Kidney epithelial cell (primary cell): ENCODE results near the gene NR2C2. TPM values are rescaled to one million over a fixed set of nuclear protein-coding genes. Genes with fewer than 3 reads are reported as not detected.

Experiments
- DNase-seq: peaks from one replicate; pipeline ENCODE4 v3.0.0-alpha.2; 2010; ENCODE audit warnings: low read depth
- H3K27me3 ChIP-seq: 2 replicates; pipeline ENCODE4 v1.6.0; 2011; ENCODE audit warnings: low read length; ENCODE audit not compliant: control insufficient read depth, insufficient read depth
- H3K36me3 ChIP-seq: 2 replicates; pipeline ENCODE4 v1.5.1; 2011; ENCODE audit warnings: low read length; ENCODE audit not compliant: control insufficient read depth, insufficient read depth
- H3K4me3 ChIP-seq: 2 replicates; pipeline ENCODE4 v1.5.1; 2011; ENCODE audit warnings: low read depth, mild to moderate bottlenecking, control low read depth, low read length
- total RNA-seq: library from RNA; depleted of rRNA; stranded (reverse); fragments of >200 nt; gene quantifications from 2 replicates; pipeline ENCODE4 v1.2.3, GENCODE V29; 2015
- TF ChIP-seq, protein P1 (sequence below): IDR thresholded peaks from 2 replicates; pipeline ENCODE4 v1.5.1; 2011; ENCODE audit warnings: mild to moderate bottlenecking, moderate library complexity, low read length, control low read depth, inconsistent platforms; ENCODE audit not compliant: insufficient read depth, poor library complexity, severe bottlenecking

Gene NR2C2
- total RNA-seq, 1 donor from 2014 or later: 33.6 TPM

DNA sequence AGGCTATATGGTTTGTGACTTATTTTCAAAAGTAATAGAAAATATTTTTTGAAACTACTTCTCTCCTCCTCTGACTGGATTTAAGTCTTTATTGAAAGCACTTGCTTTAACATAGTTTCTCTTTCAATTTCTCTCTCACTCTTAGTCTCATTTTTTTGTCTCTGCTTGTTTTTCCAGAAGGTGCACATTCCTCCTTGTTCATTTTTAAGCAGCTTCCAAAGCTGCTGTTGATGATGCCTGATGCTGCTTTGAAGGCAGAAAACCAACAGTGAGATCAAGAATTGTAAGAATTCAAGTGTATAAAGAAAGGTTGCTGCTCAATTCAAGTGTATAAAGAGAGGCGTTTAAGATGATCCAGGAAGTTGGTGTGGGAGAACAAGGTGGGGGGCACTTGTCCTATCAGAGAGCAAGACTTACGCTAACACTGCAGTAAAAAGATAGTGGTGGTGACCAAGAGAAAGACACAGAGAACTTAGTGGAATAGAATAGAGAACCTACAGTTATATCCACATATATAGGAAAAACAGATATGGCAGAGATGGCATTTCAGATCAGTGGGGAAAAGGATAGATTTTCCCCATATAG lies 12.1 kb downstream of the NR2C2 start:
- Histone ChIP-seq H3K36me3 (no peaks in the 10 kb centered on the region), H3K4me3 (no peak overlapping the region), H3K27me3 (no peaks in the 10 kb centered on the region)
- TF ChIP-seq, protein P1, sequence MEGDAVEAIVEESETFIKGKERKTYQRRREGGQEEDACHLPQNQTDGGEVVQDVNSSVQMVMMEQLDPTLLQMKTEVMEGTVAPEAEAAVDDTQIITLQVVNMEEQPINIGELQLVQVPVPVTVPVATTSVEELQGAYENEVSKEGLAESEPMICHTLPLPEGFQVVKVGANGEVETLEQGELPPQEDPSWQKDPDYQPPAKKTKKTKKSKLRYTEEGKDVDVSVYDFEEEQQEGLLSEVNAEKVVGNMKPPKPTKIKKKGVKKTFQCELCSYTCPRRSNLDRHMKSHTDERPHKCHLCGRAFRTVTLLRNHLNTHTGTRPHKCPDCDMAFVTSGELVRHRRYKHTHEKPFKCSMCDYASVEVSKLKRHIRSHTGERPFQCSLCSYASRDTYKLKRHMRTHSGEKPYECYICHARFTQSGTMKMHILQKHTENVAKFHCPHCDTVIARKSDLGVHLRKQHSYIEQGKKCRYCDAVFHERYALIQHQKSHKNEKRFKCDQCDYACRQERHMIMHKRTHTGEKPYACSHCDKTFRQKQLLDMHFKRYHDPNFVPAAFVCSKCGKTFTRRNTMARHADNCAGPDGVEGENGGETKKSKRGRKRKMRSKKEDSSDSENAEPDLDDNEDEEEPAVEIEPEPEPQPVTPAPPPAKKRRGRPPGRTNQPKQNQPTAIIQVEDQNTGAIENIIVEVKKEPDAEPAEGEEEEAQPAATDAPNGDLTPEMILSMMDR: no peak
- no peak for DNase-seq

DNA sequence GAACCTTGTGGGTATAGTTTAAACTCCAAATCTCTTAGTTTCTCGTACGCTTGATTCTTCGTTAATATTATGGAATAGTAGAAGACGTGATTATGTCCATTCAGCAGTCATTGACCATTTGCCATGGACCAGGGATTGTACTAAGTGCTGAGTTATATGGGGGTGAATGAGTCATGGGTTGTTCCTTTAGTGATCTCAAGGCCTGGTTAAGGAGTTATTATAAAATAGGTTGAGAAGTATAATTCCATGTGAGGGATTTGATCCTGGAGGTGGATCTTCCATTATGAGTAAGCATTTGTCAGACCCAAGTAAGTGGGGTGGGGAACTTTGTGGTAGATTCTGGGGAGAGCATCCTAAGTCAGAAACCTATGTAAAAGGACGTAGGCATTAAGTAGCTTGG lies 15.4 kb downstream of the NR2C2 start:
- Histone ChIP-seq H3K36me3 (no peaks in the 10 kb centered on the region), H3K4me3 (no peak overlapping the region), H3K27me3 (no peaks in the 10 kb centered on the region)
- TF ChIP-seq, protein P1: no peak
- DNase-seq: no peak

DNA sequence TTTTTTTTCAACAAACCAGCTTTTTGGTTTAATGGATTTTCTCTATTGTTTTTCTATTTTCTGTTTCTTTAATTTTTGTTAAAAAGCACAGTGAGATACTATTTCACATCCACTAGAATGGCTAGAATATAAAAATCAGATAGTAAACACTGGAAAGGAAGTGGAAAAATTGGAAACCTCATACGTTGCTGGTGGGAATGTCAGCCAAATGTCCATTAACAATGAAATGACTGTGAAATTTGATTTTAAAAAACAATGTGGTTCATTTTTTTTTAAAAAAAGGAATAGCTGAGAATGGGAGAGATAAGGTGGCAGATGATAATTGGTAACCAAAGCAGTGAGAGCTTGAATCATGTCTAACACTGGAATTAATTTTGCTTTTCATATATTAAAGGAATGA lies 19.9 kb downstream of the NR2C2 start:
- TF ChIP-seq, protein P1: no peak
- Histone ChIP-seq H3K36me3 (no peaks in the 10 kb centered on the region), H3K27me3 (no peaks in the 10 kb centered on the region), H3K4me3 (no peak overlapping the region)
- no peak for DNase-seq

DNA sequence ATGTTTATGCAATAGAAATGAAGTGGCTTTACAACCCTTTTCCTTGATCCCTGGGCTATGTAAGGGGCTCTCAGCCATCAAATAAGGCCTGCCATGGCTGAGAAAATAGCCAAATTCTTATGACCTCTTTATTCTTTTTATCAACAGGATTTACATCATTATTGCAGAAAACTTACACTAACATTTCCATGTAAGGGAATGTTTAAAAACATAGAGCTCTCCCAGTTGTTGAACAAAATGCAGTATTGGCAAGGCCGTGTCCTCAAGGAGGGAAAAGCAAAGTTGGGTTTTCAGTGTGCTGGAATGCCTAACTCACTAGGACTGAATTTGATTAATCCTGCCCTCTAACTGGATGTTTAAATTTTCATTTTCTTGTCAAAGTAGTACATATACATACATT lies 22.3 kb downstream of the NR2C2 start:
- H3K27me3 ChIP-seq: no peaks in the 10 kb centered on the region
- H3K36me3 ChIP-seq: no peaks in the 10 kb centered on the region
- H3K4me3 ChIP-seq: no peak overlapping the region
- TF ChIP-seq, protein P1: no peak
- DNase-seq: no peak

DNA sequence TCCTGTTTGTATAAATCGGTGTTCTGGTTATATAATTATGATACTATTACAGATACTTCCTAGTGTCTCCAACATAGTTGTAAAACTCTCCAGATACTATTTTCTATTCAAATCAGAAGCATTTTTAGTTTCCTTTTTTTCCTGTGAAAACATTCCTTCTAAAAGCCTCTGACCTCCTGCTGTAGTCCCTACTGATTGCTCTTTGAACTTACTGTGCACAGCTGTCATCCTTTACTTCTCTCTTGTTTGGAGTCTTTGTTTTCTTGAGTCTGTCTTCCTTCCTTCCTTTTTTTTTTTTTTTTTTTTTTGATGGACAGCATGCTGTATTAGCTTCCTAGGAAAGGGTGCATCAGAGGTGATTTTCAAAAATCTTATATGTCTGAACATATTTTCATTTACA lies 28.9 kb downstream of the NR2C2 start:
- Histone ChIP-seq H3K4me3 (no peak overlapping the region), H3K27me3 (no peaks in the 10 kb centered on the region), H3K36me3 (no peaks in the 10 kb centered on the region)
- no peak for DNase-seq
- TF ChIP-seq, protein P1: no peak

DNA sequence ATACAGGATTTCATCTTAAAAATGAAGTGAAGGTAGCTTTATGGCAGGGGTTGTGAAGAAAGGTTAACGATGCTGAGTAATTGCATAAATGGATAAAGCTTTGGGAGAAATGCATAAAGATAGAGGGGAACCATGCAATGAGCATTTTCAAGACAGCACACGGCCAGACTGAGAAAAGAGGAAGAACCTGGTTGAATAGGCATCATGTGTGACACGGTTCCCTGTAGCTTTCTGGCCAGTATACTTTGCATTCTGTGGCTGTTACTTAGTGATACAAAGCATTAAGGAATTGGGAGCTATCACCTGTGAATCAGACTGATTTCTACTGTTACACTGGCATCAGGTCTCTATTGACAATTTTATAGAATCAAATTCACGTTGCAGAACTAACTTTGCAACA lies 33.3 kb downstream of the NR2C2 start:
- Histone ChIP-seq H3K4me3 (no peak overlapping the region), H3K36me3 (no peaks in the 10 kb centered on the region), H3K27me3 (no peaks in the 10 kb centered on the region)
- TF ChIP-seq, protein P1: no peak
- DNase-seq: no peak
